GM18517 (cell line): ENCODE results near the gene GLB1L.
A peak's percentile ranks its signal among the peaks of the same experiment; 100 is the strongest.
"Not testable (repeated sequence)": the region's sequence is repeated elsewhere in the genome, so short reads cannot be mapped to it uniquely, and the experiment has no call there.

Experiments used
- ATAC-seq: cut with Tn5 transposase; IDR thresholded peaks from one replicate; pipeline ENCODE4 v1.9.1; 2021; ENCODE audit warnings: mild to moderate bottlenecking, moderate library complexity; ENCODE audit not compliant: unreplicated experiment

GLB1L gene

DNA sequence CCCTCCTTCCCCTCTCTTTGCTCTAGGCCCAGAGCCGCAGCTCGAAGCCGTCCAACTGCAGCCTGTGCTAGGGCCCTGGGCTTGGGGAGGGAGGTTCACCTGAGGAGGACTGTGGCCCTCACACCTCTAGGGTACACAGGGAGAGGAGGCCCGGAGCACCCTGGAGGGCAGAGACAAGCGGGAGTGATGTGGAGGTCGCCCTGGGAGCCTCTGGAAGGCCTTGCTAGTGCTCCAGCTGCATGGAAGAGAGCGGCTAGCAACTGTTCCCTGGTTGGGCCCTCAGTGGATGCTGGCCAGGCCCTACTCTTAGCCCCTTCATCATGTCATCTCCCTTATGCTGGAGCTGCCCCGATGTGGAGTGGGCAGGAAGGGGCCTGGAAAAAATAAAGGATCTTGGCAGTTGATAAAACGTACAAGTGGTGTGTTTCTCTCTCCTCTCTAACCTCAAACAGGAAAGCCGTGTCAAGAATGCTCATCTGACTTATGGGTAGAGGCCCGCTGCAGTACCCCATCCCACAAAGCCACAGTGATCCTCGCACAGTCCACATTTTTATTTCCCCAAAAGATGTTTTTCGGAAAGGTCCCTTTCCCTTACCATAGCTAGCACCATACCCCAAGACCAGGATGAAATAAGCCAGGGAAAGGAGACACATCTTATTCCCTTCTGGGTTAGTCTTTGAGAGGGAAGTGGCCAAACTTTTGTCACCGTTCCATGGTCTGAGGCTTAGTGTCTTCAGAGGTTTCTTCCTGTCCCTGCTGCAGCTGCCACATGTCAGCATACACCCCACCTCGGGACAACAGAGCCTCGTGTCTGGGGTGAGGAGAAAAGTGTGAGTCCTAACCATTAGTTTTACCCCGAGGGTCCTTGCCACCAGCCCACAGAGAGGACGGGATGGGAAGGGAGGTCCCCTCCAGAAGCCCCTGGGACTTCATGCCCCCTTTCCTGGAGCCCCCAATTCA, 35.7 kb downstream of the GLB1L start:
- no peak for ATAC-seq

DNA sequence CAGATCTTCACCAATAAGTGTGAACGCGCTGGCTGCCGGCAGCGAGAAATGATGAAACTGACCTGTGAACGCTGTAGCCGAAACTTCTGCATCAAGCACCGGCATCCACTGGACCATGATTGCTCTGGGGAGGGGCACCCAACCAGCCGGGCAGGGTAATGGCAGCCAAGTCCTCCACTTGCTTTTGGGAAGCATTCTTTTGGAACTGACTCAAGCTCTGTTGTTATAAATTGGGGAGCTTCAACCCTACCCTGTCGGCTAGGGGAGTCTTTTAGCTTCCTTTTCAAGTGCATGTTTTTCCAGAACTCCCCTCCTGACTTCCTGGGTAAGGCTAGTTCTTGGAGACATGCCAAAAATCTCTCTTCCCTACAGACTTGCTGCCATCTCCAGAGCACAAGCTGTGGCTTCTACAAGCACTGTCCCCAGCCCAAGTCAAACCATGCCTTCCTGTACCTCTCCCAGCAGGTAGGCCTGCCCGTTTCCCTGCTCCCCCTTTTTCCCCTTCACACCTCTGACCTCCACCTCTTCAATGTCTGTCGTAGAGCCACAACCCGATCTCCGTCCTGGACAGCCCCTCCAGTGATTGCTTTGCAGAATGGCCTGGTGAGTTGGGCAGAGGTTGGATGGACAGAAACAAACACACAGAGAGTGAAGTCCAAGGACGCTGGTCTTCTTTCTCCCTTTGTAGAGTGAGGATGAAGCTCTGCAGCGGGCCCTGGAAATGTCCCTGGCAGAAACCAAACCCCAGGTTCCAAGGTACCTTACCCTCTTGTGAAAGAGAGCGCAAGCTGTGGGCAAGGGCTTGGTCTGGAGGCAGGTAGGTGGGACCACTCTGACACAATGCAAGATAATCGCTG, 37.1 kb downstream of the GLB1L start:
- ATAC-seq: no peak

DNA sequence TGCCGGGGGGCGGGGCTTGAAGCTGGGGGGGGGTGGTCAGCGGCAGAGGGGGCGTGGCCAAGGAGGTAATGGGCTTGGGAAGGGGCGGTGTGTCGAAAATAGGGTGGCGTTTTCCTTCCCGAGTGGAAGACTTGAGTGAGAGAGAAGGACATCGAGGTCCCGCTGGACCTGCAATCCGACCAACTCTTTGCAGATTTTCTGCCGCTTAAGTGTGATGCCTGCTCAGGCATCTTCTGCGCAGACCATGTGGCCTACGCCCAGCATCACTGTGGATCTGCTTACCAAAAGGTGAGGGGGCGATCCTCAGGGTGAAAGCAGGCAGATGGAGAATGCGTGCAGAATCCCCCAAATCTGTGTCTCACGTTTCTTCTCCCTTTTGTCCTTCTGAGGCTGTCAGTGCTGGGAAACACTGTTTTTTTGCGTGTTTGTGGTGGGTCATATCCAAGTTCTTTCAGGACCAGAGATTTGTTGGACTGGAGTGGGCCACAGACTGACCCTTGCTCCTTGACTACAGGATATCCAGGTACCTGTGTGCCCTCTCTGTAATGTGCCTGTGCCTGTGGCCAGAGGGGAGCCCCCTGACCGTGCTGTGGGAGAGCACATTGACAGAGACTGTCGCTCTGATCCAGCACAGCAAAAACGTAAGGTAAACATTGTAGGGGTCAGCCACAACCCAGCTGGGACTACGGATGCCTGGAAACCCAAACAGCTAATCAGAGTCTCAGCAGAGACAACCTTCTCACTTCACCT, 37.9 kb downstream of the GLB1L start:
- no peak for ATAC-seq

DNA sequence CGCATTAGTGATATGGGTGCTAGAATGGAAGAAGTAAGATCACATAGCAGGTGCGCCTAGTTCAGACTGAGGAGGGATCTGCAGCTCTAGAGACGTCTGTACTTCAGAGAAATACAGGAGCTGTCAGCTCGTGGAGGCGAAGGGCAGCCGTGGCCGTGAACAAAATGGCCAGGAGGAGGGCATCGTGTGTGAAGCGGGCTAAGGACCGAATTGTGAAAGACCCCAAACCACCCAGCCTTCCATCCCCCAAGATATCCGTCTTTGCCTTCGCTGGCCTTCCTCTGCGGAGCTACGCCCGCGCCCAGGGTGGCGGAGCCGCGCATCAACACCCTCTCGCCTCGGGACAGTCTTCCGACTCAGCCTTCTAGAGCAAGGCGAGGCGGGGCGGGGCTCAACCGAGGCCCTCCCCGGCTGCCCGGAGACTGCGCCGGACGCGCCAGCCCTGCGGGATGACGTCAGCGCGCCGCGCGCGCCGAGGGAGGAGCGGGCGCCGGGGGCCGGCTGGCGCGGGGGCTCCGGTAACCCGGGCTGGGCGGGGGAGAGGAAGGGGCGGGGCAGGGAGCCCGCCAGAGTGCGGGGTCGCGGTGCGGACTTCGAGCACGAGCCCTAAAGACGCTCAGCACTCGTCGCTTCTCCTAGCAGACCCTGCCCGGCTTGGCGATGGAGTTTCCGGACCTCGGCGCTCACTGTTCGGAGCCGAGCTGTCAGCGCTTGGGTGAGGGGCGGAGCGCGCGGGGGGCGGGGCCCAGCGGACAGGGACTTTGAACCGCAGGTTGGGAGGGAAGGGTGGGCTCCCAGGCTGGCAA, 38.7 kb downstream of the GLB1L start, which contains the start of gene ZFAND2B:
TSS of gene ZFAND2B (plus strand) at position 455 of the 806 bp plus-strand sequence. CDS start at position 661, 206 bp downstream.
- peak; percentile 89 for ATAC-seq

DNA sequence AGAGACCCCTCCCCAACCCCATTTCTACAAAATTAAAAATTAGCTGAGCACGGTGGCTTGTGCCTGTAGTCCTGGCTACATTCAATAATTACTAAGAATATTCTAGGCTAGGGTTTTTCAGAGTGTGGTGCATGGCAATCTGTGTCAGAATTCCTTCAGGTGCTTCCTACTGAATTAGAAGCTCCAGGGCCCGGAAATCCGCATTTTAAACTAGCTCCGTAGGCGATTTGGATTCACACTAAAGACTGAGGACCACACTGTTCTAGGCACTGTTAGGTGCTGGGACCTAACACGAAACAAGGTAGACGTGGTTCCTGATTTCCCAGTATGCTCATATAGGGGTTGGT, 39.3 kb downstream of the GLB1L start:
- ATAC-seq: no peak

DNA sequence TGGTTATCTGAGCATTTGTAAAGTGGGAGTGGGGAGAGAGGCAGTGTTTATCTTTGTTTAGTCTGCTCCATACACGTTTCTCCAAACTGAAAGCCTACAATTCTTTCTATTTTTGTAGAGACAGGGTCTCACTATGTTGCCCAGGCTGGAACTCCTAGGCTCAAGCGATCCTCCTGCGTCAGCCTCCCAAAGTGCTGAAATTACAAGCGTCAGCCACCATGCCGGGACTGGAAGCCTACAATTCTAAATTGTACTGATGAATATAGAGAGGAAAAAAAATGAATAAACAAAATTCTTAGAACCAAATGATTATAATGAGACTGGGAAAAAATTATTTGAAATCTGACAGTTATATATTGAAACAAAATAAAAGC, 40.1 kb downstream of the GLB1L start:
- ATAC-seq: no peak

DNA sequence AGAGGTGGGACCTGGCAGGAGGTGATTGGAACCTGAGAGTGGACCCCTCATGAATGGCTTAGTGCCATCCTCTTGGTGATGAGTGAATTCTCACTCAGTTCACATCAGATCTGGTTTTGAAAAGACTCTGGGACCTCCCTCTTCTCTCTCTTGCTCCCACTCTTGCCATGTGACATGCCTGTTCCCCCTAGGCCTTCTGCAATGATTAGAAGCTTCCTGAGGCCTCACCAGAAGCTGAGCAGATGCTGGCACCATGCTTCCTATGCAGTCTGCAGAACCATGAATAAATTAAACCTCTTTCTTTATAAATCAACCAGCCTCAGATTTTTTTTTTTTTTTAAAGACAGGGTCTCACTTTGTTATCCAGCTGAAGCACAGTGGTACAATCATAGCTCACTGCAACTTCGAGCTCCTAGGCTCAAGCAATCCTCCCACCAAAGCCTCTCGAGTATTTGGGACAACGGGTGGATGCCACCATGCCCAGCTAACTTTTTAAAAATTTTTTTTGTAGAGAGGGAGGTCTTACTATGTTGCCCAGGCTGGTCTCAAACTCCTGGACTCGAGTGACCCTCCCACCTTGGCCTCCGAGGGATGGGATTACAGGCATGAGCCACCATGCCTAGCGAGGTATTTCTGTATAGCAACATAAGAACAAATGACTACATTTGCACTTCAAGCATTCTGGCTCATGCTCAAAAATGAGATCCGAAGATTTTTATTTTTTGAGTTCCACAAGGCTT, 40.6 kb downstream of the GLB1L start:
- no peak for ATAC-seq

DNA sequence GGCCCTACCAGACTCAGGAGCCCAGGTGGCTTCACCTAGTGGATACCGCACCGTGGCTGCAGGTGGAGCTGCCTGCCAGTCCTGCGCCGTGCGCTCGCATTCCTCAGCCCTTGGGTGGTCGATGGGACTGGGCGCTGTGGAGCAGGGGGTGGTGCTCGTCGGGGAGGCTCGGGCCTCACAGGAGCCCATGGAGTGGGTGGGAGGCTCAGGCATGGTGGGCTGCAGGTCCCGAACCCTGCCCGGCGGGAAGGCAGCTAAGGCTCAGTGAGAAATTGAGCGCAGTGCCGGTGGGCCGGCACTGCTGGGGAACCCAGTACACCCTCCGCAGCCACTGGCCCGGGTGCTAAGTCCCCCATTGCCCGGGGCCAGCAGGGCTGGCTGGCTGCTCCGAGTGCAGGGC, 43.9 kb downstream of the GLB1L start:
- ATAC-seq: not testable (repeated sequence)

DNA sequence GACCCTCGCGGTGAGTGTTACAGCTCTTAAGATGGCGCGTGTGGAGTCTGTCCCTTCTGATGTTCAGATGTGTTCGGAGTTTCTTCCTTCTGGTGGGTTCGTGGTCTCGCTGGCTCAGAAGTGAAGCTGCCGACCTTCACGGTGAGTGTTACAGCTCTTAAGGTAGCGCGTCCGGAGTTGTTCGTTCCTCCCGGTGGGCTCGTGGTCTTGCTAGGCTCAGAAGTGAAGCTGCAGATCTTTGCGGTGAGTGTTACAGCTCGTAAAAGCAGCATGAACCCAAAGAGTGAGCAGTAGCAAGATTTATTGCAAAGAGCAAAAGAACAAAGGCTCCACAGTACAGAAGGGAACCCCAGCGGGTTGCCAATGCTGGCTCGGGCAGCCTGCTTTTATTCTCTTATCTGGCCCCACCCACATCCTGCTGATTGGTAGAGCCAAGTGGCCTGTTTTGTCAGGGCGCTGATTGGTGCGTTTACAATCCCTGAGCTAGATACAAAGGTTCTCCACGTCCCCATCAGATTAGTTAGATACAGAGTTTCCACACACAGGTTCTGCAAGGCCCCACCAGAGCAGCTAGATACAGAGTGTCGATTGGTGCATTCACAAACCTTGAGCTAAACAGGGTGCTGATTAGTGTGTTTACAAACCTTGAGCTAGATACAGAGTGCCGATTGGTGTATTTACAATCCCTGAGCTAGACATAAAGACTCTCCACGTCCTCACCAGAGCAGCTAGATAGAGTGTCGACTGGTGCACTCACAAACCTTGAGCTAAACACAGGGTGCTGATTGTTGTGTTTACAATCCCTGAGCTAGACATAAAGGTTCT, 44.5 kb downstream of the GLB1L start:
- ATAC-seq: not testable (repeated sequence)

DNA sequence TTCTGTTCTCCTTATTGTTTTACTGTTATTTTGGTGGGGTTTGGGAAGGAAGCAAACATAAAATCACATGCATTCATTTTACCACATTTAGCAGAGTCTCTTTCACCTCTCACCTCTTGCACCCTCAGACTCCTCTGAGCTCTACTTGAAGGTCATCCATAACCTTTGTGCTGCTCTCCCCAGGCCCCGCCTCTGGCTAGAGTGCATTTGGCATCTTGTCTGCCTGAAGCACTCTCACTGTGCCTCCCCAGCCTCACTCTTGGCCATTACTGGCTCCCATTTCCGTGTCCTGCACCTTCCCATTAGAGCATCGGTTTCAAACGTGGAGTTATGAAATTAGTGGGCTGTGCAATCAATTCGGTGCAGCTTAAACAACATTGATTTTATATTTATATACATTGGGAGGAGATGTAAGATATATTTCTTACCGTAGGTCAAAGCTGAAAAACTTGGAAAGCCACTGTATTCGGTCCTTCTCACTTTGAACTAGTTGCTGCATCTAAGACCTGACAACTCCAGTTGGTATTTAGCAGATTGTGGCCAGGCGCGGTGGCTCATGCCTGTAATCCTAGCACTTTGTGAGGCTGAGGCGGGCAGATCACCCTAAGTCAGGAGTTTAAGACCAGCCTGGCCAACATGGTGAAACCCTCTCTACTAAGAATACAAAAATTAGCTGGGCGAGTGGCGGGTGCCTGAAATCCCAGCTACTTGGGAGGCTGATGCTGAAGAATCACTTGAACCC, 45.6 kb downstream of the GLB1L start:
- ATAC-seq: no peak

DNA sequence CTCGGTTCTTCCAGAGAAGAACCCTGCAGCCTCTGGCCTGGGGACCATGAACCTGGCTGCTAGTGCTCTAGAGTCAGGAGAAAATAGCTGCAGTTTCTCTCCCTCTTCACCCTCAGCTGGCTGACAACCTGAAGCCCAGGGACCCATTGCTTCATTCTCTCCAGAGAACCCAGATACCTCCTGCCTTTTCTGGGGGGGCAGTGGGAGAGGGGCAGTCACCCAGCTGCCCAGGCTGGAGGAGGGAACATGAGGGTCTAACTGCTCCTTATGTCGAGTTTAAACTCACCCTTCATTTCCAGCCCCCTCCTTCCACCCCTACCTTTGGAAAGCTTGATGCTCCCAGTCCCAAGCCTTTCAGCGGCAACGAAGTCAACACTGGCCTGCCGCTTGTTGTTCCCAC, 46.3 kb downstream of the GLB1L start:
- no peak for ATAC-seq

DNA sequence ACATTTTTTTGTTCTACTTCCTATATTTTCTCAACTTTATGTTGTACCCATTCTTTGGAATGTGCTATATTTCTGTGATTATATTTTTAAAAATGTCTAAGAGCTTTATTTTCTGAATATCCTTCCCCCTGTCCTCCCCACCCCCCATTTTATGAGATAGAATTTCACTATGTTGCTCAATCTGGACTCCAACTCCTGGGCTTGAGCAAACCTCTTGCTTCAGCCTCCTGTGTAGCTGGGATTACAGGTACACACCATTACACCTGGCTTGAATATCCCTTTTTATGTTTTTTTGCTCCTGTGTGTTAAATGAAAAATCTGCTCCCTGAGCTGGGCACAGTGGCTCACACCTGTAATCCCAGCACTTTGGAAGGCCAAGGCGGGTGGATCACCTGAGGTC, 47.9 kb downstream of the GLB1L start:
- ATAC-seq: no peak

DNA sequence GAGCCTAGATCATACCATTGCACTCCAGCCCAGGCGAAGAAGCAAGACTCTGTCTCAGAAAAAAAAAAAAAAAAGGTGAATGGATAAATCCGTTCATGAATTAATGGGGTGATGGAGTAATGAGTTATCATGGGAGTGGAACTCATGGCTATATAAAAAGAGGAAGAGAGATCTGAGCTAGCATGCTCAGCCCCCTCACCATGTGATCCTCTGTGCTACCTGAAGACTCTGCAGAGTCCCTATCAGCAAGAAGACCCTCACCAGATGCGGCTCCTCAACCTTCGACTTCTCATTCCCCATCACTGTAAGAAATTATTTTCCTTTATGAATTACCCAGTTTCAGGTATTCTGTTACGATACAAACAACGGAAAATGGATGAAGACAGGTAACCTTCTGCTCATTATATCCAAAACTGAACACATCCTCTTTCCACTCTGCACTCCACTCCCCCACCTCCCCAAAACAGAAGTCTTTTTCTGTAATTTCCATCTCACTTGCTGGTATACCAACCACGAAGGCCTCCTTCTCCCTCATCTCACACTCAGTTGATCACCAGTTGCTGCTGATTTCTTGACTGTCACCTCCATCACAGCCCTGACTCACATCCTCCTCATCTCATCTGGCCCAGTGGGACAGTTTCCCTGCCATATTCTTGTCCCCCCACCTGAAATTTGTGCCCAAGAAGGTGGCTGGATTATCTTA, 58.3 kb downstream of the GLB1L start:
- ATAC-seq: no peak
